K562 (cell line): Measurements from ENCODE around the gene NAP1L1.

Experiments
- CBX2 ChIP-seq: fragments of 200-600 bp; sonication (generic); IDR thresholded peaks from one replicate; pipeline ENCODE4 v1.6.1; 2012; ENCODE audit warnings: mild to moderate bottlenecking, low read length, inconsistent platforms; ENCODE audit not compliant: insufficient read depth, poor library complexity, severe bottlenecking
- CREB3L1 ChIP-seq: fragments of 450-650 bp; IDR thresholded peaks from 2 replicates; pipeline ENCODE4 v1.6.1; 2014; ENCODE audit warnings: low read depth, mild to moderate bottlenecking, moderate library complexity, borderline replicate concordance
- CTCF ChIP-seq, 3 experiments: IDR thresholded peaks in 2 of 3; conservative IDR thresholded peaks in 1 of 3; 2 replicates each; pipeline ENCODE4 v1.5.1; 2011 to 2012; ENCODE audit warnings: low read length in 3 of 3, mild to moderate bottlenecking in 3 of 3, control low read depth in 2 of 3, improper control_type of control experiment in 1 of 3, inconsistent platforms in 1 of 3, low read depth in 1 of 3, mixed read lengths in 1 of 3, moderate library complexity in 1 of 3; ENCODE audit not compliant: insufficient read depth in 2 of 3
- ELK1 ChIP-seq: sonication (generic); formaldehyde crosslinking; IDR thresholded peaks from 2 replicates; pipeline ENCODE4 v1.8.1; 2022; ENCODE audit warnings: missing genetic modification reagents
- EZH2 ChIP-seq: IDR thresholded peaks from 2 replicates; pipeline ENCODE4 v1.6.1; 2012; ENCODE audit warnings: low read depth, mild to moderate bottlenecking, inconsistent platforms, low read length, borderline replicate concordance
- MAFK ChIP-seq: IDR thresholded peaks from 2 replicates; pipeline ENCODE4 v1.6.1; 2011; ENCODE audit warnings: low read length, improper control_type of control experiment
- PRMT5 ChIP-seq: sonication (generic); formaldehyde crosslinking; IDR thresholded peaks from 2 replicates; pipeline ENCODE4 v1.5.0; 2020; ENCODE audit warnings: missing genetic modification reagents
- SMC3 ChIP-seq: conservative IDR thresholded peaks from 2 replicates; pipeline ENCODE4 v1.6.1; 2011; ENCODE audit warnings: low read depth, low read length, improper control_type of control experiment; ENCODE audit not compliant: insufficient read depth
- XRCC5 ChIP-seq: fragments of 200-400 bp; formaldehyde crosslinking; IDR thresholded peaks from 2 replicates; pipeline ENCODE4 v1.6.1; 2017; ENCODE audit warnings: low read depth, mild to moderate bottlenecking, low read length
- TF ChIP-seq, protein P1 (sequence below): sonication (generic); formaldehyde crosslinking; IDR thresholded peaks from 2 replicates; pipeline ENCODE4 v1.9.0; 2022; ENCODE audit warnings: mild to moderate bottlenecking, missing genetic modification reagents
- TF ChIP-seq, protein P2 (sequence below): sonication (generic); formaldehyde crosslinking; IDR thresholded peaks from 2 replicates; pipeline ENCODE4 v1.8.1; 2023; ENCODE audit warnings: mild to moderate bottlenecking, missing genetic modification reagents

DNA sequence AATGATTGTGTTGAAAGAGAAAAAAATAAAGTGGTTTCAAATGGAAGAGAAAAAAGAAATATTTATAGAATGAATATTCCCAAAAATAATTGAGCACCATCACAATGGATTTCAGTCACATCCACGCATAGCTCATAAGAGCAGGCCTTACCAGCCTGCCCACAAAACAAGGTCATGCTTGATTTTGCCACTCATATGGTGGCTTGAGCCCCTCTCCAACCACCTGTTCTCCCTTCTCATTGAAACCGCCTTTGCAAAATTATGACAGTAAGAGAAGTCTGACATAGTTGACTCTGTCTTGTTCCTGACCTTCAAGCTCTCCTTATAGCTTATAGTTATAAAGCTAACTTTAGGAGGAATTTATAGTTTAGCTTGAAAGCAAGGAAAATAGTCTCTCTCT, 33.3 kb upstream of the NAP1L1 start:
- TF ChIP-seq CREB3L1 (no peak), MAFK (no peak), XRCC5 (no peak), PRMT5 (no peak), CTCF (IDR thresholded peaks at IDR 0.05 in 2 of 3, conservative IDR thresholded peaks at IDR 0.05 in 1 of 3; ENCODE audit: insufficient read depth in 2 of 3, low read depth in 1 of 3, low read length in 3 of 3) (no peak), ELK1 (no peak), CBX2 (no peak), EZH2 (no peak), SMC3 (no peak)
- TF ChIP-seq, protein P1, sequence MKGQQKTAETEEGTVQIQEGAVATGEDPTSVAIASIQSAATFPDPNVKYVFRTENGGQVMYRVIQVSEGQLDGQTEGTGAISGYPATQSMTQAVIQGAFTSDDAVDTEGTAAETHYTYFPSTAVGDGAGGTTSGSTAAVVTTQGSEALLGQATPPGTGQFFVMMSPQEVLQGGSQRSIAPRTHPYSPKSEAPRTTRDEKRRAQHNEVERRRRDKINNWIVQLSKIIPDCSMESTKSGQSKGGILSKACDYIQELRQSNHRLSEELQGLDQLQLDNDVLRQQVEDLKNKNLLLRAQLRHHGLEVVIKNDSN (CRISPR knock-in tag): no peak
- TF ChIP-seq, protein P2, sequence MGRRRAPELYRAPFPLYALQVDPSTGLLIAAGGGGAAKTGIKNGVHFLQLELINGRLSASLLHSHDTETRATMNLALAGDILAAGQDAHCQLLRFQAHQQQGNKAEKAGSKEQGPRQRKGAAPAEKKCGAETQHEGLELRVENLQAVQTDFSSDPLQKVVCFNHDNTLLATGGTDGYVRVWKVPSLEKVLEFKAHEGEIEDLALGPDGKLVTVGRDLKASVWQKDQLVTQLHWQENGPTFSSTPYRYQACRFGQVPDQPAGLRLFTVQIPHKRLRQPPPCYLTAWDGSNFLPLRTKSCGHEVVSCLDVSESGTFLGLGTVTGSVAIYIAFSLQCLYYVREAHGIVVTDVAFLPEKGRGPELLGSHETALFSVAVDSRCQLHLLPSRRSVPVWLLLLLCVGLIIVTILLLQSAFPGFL: no peak
